HL-60/S4 treated with retinoic acid at 250 ng/mL for 4 days and 3 days (cell line): ENCODE measurements around the gene NFKBIE.

ENCODE experiments used
- in situ Hi-C: fragments of 300-500 bp; cut with MboI; formaldehyde crosslinking; loops from 2 replicates; pipeline ENCODE4 v1.7.0; 2022; ENCODE audit warnings: low sequenced_read_pairs

The NFKBIE gene

GRCh38 chr6:44298055-44298803 is 32.9 kb upstream of the NFKBIE start:
- in situ Hi-C loops = no loop called here

- in situ Hi-C loops = no loop called here
Observed at GRCh38 chr6:44297063-44298038, 32.0 kb upstream of the NFKBIE start.

GRCh38 chr6:44294832-44295791 is 29.8 kb upstream of the NFKBIE start:
- in situ Hi-C loops = no loop called here

GRCh38 chr6:44292661-44293365 is 27.5 kb upstream of the NFKBIE start:
- in situ Hi-C loops = no loop called here

GRCh38 chr6:44291841-44292240 is 26.5 kb upstream of the NFKBIE start:
- in situ Hi-C loops = no loop called here

- in situ Hi-C loops = no loop called here
Observed at GRCh38 chr6:44289726-44290260, 24.4 kb upstream of the NFKBIE start.

GRCh38 chr6:44286747-44287146 is 21.4 kb upstream of the NFKBIE start:
- in situ Hi-C loops = no loop called here

- in situ Hi-C loops = no loop called here
Observed at GRCh38 chr6:44286285-44286565, 20.9 kb upstream of the NFKBIE start.

- in situ Hi-C loops = no loop called here
Observed at GRCh38 chr6:44285552-44286284, 20.4 kb upstream of the NFKBIE start.

GRCh38 chr6:44284867-44285266 is 19.5 kb upstream of the NFKBIE start:
- in situ Hi-C loops = no loop called here

- in situ Hi-C loops = no loop called here
Observed at GRCh38 chr6:44284121-44284520, 18.8 kb upstream of the NFKBIE start.

- in situ Hi-C loops = no loop called here
Observed at GRCh38 chr6:44278774-44279697, 13.7 kb upstream of the NFKBIE start.

GRCh38 chr6:44278315-44278714 is 13.0 kb upstream of the NFKBIE start:
- in situ Hi-C loops = no loop called here

GRCh38 chr6:44277763-44278162 is 12.4 kb upstream of the NFKBIE start:
- in situ Hi-C loops = no loop called here

- in situ Hi-C loops = no loop called here
Observed at GRCh38 chr6:44276667-44277640, 11.6 kb upstream of the NFKBIE start.

GRCh38 chr6:44275749-44276648 is 10.6 kb upstream of the NFKBIE start:
- in situ Hi-C loops = no loop called here
